T-helper 2 cell treated with Interferon-gamma antibody and Interleukin-4, amounts not matched to agents 100 ng/mL and 5 ng/mL, for 36 hours (primary cell): ENCODE measurements around the gene CAB39L. TPM values are rescaled to one million over a fixed set of nuclear protein-coding genes. Genes with fewer than 3 reads are reported as not detected.

Experiments
- intact Hi-C: fragments of 100-400 bp; cut with micrococcal nuclease; formaldehyde crosslinking; loops from one replicate; pipeline ENCODE4 v1.15.1; 2023
- total RNA-seq: library from RNA; stranded (reverse); gene quantifications from 2 replicates; pipeline ENCODE4 v1.2.3, GENCODE V29; 2022

The CAB39L gene
- total RNA-seq, 1 donor from 2014 or later = 4.7 TPM

GRCh38 chr13:49400755-49401659 is 42.9 kb downstream of the CAB39L start:
- intact Hi-C loops = no loop called here

- intact Hi-C loops = no loop called here
Measured at GRCh38 chr13:49399801-49400472, 43.9 kb downstream of the CAB39L start.

GRCh38 chr13:49395878-49396380 is 47.9 kb downstream of the CAB39L start:
- intact Hi-C loops = no loop called here

GRCh38 chr13:49395451-49395865 is 48.4 kb downstream of the CAB39L start:
- intact Hi-C loops = no loop called here

- intact Hi-C loops = no loop called here
Measured at GRCh38 chr13:49388091-49388635, 55.7 kb downstream of the CAB39L start.

- intact Hi-C loops = no loop called here
Measured at GRCh38 chr13:49386664-49387063, 57.2 kb downstream of the CAB39L start.

GRCh38 chr13:49376121-49376520 is 67.7 kb downstream of the CAB39L start:
- intact Hi-C loops = no loop called here

GRCh38 chr13:49374585-49375290 is 69.1 kb downstream of the CAB39L start:
- intact Hi-C loops = no loop called here

- intact Hi-C loops = no loop called here
Measured at GRCh38 chr13:49373716-49374115, 70.1 kb downstream of the CAB39L start.

GRCh38 chr13:49371943-49372613 is 71.8 kb downstream of the CAB39L start:
- intact Hi-C loops = no loop called here

- intact Hi-C loops = no loop called here
Measured at GRCh38 chr13:49370371-49370770, 73.5 kb downstream of the CAB39L start.

- intact Hi-C loops = no loop called here
Measured at GRCh38 chr13:49369866-49370265, 74.0 kb downstream of the CAB39L start.

- intact Hi-C loops = no loop called here
Measured at GRCh38 chr13:49368688-49369087, 75.2 kb downstream of the CAB39L start.

- intact Hi-C loops = no loop called here
Measured at GRCh38 chr13:49367640-49368422, 76.0 kb downstream of the CAB39L start.

GRCh38 chr13:49366841-49367240 is 77.0 kb downstream of the CAB39L start:
- intact Hi-C loops = no loop called here

GRCh38 chr13:49357694-49358093 is 86.2 kb downstream of the CAB39L start:
- intact Hi-C loops = no loop called here

- intact Hi-C loops = no loop called here
Measured at GRCh38 chr13:49356223-49356622, 87.6 kb downstream of the CAB39L start.

- intact Hi-C loops = no loop called here
Measured at GRCh38 chr13:49354719-49355118, 89.1 kb downstream of the CAB39L start.

- intact Hi-C loops = no loop called here
Measured at GRCh38 chr13:49353908-49354307, 90.0 kb downstream of the CAB39L start.

GRCh38 chr13:49351871-49352270 is 92.0 kb downstream of the CAB39L start:
- intact Hi-C loops = no loop called here
